Measurements from ENCODE around the gene TRIM7.
"Not testable (repeated sequence)": the region's sequence is repeated elsewhere in the genome, so short reads cannot be mapped to it uniquely, and the experiment has no call there.

TRIM7 gene

DNA sequence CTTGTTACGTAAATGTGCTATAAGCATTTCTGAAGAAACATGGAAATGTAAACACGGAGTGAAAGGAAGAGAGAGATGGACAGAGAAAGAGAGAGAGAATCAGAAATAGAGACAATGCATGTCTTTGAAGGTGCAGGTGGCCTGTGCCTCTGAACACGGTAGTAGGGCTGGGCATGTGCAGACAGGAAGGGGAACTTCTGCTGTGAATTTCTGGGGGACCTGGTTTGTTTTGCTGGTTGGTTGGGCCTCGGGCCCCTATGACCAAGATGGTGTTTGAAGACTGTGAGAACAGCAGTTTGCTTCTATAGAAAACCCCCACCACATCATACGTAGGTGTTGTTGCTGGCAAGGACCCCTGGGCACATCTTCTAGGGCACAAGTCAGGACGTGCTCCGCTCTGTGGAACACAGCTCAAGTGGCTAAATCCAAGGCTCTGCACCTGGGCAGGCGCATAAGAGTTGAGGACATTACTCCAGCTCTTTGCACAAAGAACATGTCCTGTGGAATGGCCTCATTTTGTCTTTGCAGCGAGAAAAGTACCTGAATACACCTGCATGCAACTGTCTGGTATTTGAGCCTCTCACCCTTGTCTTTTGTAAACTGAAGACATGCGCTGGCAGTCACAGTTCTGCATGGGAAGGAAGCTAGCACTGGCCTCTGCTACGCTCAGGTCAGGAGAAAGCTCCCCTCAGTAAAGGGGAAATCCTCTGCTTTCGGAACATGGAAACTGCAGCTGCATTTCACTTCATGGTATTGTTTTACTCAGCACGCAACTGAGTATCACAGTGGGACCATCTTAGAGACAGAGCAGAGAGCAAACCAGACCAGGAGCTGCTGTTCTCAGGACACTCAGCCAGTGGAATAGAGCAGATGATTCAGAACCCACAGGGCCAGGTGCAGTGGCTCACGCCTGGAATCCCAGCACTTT is 54.9 kb downstream of the TRIM7 start:
- no peak for DNase-seq (ENCODE audit: low spot score)

DNA sequence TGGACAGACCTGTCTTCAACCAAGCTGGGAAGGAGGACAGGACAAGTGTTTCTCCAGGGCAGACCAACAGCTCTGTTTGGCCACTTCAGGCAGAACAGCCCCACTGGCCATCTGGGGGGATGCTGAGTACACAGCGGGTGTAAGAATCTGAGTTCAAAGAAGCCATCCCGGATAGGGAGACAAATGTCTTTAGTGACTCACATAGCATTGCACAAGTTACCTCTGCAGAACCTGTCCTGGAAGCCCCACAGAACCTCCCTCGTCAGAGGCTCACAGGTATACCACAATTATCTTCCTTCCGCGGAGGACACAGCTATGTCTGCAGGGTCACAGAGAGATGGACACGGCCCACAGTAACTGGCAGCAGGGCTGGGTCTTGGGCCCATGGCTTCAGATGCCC is 55.6 kb downstream of the TRIM7 start:
- DNase-seq (ENCODE audit: low spot score), result no peak

DNA sequence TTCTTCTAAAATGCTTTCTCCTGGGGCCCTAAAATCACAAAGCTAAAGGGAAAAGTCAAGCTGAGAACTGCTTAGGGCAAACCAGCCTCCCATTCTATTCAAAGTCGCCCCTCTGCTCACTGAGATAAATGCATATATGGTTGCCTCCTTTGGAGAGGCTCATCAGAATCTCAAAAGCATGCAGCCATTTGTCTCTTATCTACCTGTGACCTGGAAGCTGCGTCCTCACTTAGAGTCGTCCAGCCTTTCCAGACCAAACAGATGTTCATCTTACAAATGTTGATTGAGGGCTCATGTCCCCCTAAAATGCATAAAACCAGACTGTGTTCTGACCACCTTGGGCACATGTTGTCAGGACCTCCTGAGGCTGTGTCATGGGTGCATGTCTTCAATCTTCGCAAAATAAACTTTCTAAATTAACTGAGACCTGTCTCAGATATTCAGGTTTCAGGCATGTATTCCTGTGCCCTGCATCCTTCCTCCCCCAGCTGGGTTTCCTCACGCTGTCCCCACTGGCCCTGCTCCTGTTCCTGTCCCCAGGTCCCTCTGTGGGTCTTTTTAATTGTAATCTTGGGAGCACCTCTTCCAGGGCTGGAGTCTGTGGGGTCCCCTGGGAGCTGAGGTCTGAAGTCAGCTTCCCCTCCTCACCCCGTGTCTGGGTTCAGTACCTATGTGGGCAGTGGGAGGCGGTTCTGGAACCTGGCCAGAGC is 57.9 kb downstream of the TRIM7 start, which contains the start of gene OR2V2:
TSS of gene OR2V2 (plus strand) at position 660 of the 710 bp plus-strand sequence. CDS start 7,357 bp downstream, outside the sequence.
- DNase-seq (ENCODE audit: low spot score), result not testable (repeated sequence)

GRCh38 chr5:181145133-181145532 is 59.9 kb downstream of the TRIM7 start:
- no peak for DNase-seq (ENCODE audit: low spot score)

Measured in SW480 (cell line).